Adrenal gland (tissue), 5 donors: ENCODE results near the gene ICOSLG.
"Not testable (repeated sequence)": the region's sequence is repeated elsewhere in the genome, so short reads cannot be mapped to it uniquely, and the experiment has no call there.

Source experiments
- CTCF ChIP-seq, 6 experiments: fragments of 450-650 bp in 4 of 6; fragments of 200-600 bp in 2 of 6; sonication (generic) in 1 of 6; IDR thresholded peaks; 1 replicate in 5 of 6; 2 replicates in 1 of 6; pipeline versions ENCODE4 v1.5.1 to v1.8.0; 2016 to 2021; ENCODE audit warnings: antibody characterized with exemption in 6 of 6, mild to moderate bottlenecking in 2 of 6, moderate library complexity in 1 of 6
- POLR2A ChIP-seq, 2 donors: fragments of 450-650 bp; IDR thresholded peaks; one replicate each; pipeline ENCODE4 v1.6.1; 2017; ENCODE audit warnings: antibody characterized with exemption in 2 of 2, mild to moderate bottlenecking in 2 of 2, moderate library complexity in 1 of 2
- donor health status: DM: no; HTN: no; CAD: no.

GRCh38 chr21:44181506-44181905 is 59.2 kb downstream of the ICOSLG start:
- TF ChIP-seq POLR2A, CTCF (IDR thresholded peaks at IDR 0.05): not testable (repeated sequence)
